ENCODE measurements around the gene FAM200A. TPM values are rescaled to one million over a fixed set of nuclear protein-coding genes. Genes with fewer than 3 reads are reported as not detected.
A peak's percentile ranks its signal among the peaks of the same experiment; 100 is the strongest.
"Not testable (repeated sequence)": the region's sequence is repeated elsewhere in the genome, so short reads cannot be mapped to it uniquely, and the experiment has no call there.

FAM200A gene
- polyA plus RNA-seq (2013, experiment 1 of 2; ENCODE audit: insufficient read length) = 5.6 TPM
- polyA plus RNA-seq (2013, experiment 2 of 2; ENCODE audit: insufficient read length) = 6.4 TPM

GRCh38 chr7:99551767-99552463 lies at the start of gene FAM200A:
Gene FAM200A (minus strand): TSS chr7:99552114. CDS start chr7:99548407, 3,707 bp downstream.
- DNase-seq = peak; percentile 95

- no peak for DNase-seq
Measured at GRCh38 chr7:99599836-99600235, 47.9 kb upstream of the FAM200A start.

- DNase-seq = no peak
Measured at GRCh38 chr7:99597762-99598501, 46.0 kb upstream of the FAM200A start, which contains the start of gene TMEM225B. Gene TMEM225B (plus strand): TSS chr7:99598267. CDS start chr7:99604389, 6,122 bp downstream.

GRCh38 chr7:99596408-99596955 lies 44.6 kb upstream of the FAM200A start:
- no peak for DNase-seq

GRCh38 chr7:99594948-99595745 lies 43.2 kb upstream of the FAM200A start:
- no peak for DNase-seq

GRCh38 chr7:99588868-99589267 lies 37.0 kb upstream of the FAM200A start:
- DNase-seq = no peak

GRCh38 chr7:99580778-99581332 lies 28.9 kb upstream of the FAM200A start:
- DNase-seq = not testable (repeated sequence)

- peak; percentile 45 for DNase-seq
Measured at GRCh38 chr7:99579956-99580777, 28.3 kb upstream of the FAM200A start.

GRCh38 chr7:99579281-99579955 lies 27.5 kb upstream of the FAM200A start:
- no peak for DNase-seq

- no peak for DNase-seq
Measured at GRCh38 chr7:99576251-99576650, 24.3 kb upstream of the FAM200A start.

GRCh38 chr7:99573257-99573656 lies 21.3 kb upstream of the FAM200A start:
- DNase-seq = no peak

- no peak for DNase-seq
Measured at GRCh38 chr7:99571768-99572167, 19.9 kb upstream of the FAM200A start.

GRCh38 chr7:99568770-99569169 lies 16.9 kb upstream of the FAM200A start:
- not testable (repeated sequence) for DNase-seq

- peak; percentile 90 for DNase-seq
Measured at GRCh38 chr7:99563650-99564049, 11.7 kb upstream of the FAM200A start.

- peak; percentile 99 for DNase-seq
Measured at GRCh38 chr7:99562832-99563231, 10.9 kb upstream of the FAM200A start.

GRCh38 chr7:99562114-99562784 lies 10.3 kb upstream of the FAM200A start:
- DNase-seq = no peak

GRCh38 chr7:99561737-99562051 lies 9.8 kb upstream of the FAM200A start:
- DNase-seq = no peak

GRCh38 chr7:99560834-99561736 lies 9.2 kb upstream of the FAM200A start:
- DNase-seq = no peak
